MM.1S (cell line): Measurements from ENCODE around the gene SLC3A2.

ENCODE experiments used
- DNase-seq: peaks from one replicate; pipeline ENCODE4 v3.0.0-alpha.2; 2015
- H2AFZ ChIP-seq: fragments of 300-600 bp; sonication (generic); 2 replicates; pipeline ENCODE4 v1.6.0; 2016; ENCODE audit warnings: antibody characterized with exemption, low read length
- H3F3A ChIP-seq: fragments of 300-600 bp; sonication (generic); 2 replicates; pipeline ENCODE4 v1.6.1; 2016; ENCODE audit warnings: mild to moderate bottlenecking, antibody characterized with exemption, low read length, moderate library complexity, mixed read lengths; ENCODE audit not compliant: insufficient read depth
- H3K27ac ChIP-seq: fragments of 300-600 bp; sonication (generic); 2 replicates; pipeline ENCODE4 v1.5.1; 2016; ENCODE audit warnings: mild to moderate bottlenecking, low read length
- H3K27me3 ChIP-seq: fragments of 300-600 bp; sonication (generic); replicated peaks from 2 replicates; pipeline ENCODE4 v1.6.0; 2016; ENCODE audit warnings: low read length; ENCODE audit not compliant: insufficient read depth
- H3K36me3 ChIP-seq: fragments of 300-600 bp; sonication (generic); replicated peaks from 2 replicates; pipeline ENCODE4 v1.6.1; 2016; ENCODE audit warnings: mild to moderate bottlenecking, low read length, mixed read lengths; ENCODE audit not compliant: insufficient read depth
- H3K4me1 ChIP-seq: fragments of 300-600 bp; sonication (generic); 2 replicates; pipeline ENCODE4 v1.6.1; 2016; ENCODE audit warnings: low read length, mixed read lengths
- H3K4me2 ChIP-seq: fragments of 300-600 bp; sonication (generic); 2 replicates; pipeline ENCODE4 v1.6.0; 2016; ENCODE audit warnings: low read depth, low read length
- H3K4me3 ChIP-seq: fragments of 300-600 bp; sonication (generic); 2 replicates; pipeline ENCODE4 v1.5.1; 2016; ENCODE audit warnings: low read length, mixed read lengths
- H3K79me2 ChIP-seq: fragments of 300-600 bp; sonication (generic); 2 replicates; pipeline ENCODE4 v1.6.1; 2016; ENCODE audit warnings: mixed run types, low read length, mixed read lengths
- H3K9ac ChIP-seq: fragments of 300-600 bp; sonication (generic); 2 replicates; pipeline ENCODE4 v1.6.1; 2016; ENCODE audit warnings: low read length, mixed read lengths
- H3K9me2 ChIP-seq: fragments of 300-600 bp; sonication (generic); replicated peaks from 2 replicates; pipeline ENCODE4 v1.6.1; 2016; ENCODE audit warnings: mild to moderate bottlenecking, low read length, mixed read lengths; ENCODE audit not compliant: insufficient read depth
- H3K9me3 ChIP-seq: fragments of 300-600 bp; sonication (generic); replicated peaks from 2 replicates; pipeline ENCODE4 v1.6.1; 2016; ENCODE audit warnings: mild to moderate bottlenecking, low read length, mixed read lengths; ENCODE audit not compliant: insufficient read depth
- H4K20me1 ChIP-seq: fragments of 300-600 bp; sonication (generic); 2 replicates; pipeline ENCODE4 v1.6.1; 2016; ENCODE audit warnings: mild to moderate bottlenecking, low read length, moderate library complexity, mixed read lengths; ENCODE audit not compliant: insufficient read depth
- EZH2 ChIP-seq: fragments of 300-600 bp; sonication (generic); optimal IDR thresholded peaks from 2 replicates; pipeline ENCODE3; 2017; ENCODE audit warnings: low read depth, mild to moderate bottlenecking, antibody characterized with exemption, low read length, mixed read lengths
- EZH2phosphoT487 ChIP-seq: fragments of 300-600 bp; sonication (generic); IDR thresholded peaks from 2 replicates; pipeline ENCODE4 v1.6.1; 2018; ENCODE audit warnings: antibody characterized with exemption, low read length
- TF ChIP-seq, protein P1 (sequence below): fragments of 300-600 bp; sonication (generic); IDR thresholded peaks from 2 replicates; pipeline ENCODE4 v1.5.1; 2016; ENCODE audit warnings: antibody characterized with exemption, low read length, mixed read lengths

Gene SLC3A2

DNA sequence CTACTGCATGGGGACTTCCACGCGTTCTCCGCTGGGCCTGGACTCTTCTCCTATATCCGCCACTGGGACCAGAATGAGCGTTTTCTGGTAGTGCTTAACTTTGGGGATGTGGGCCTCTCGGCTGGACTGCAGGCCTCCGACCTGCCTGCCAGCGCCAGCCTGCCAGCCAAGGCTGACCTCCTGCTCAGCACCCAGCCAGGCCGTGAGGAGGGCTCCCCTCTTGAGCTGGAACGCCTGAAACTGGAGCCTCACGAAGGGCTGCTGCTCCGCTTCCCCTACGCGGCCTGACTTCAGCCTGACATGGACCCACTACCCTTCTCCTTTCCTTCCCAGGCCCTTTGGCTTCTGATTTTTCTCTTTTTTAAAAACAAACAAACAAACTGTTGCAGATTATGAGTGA lies 7.7 kb downstream of the SLC3A2 start:
- Histone ChIP-seq H3K27me3 (no peaks in the 10 kb centered on the region), H3K4me3 (no peak overlapping the region), H2AFZ (no peak overlapping the region), H3K9me3 (no peaks in the 10 kb centered on the region), H3K9ac (no peak overlapping the region), H3K4me2 (no peak overlapping the region), H3K9me2 (no peaks in the 10 kb centered on the region), H4K20me1 (peaks cover 25% of the 10 kb centered on the region), H3F3A (peaks cover 53% of the 10 kb centered on the region), H3K4me1 (peaks cover 8% of the 10 kb centered on the region), H3K27ac (no peak overlapping the region), H3K79me2 (peaks cover 36% of the 10 kb centered on the region), H3K36me3 (peaks cover 38% of the 10 kb centered on the region)
- TF ChIP-seq, protein P1, sequence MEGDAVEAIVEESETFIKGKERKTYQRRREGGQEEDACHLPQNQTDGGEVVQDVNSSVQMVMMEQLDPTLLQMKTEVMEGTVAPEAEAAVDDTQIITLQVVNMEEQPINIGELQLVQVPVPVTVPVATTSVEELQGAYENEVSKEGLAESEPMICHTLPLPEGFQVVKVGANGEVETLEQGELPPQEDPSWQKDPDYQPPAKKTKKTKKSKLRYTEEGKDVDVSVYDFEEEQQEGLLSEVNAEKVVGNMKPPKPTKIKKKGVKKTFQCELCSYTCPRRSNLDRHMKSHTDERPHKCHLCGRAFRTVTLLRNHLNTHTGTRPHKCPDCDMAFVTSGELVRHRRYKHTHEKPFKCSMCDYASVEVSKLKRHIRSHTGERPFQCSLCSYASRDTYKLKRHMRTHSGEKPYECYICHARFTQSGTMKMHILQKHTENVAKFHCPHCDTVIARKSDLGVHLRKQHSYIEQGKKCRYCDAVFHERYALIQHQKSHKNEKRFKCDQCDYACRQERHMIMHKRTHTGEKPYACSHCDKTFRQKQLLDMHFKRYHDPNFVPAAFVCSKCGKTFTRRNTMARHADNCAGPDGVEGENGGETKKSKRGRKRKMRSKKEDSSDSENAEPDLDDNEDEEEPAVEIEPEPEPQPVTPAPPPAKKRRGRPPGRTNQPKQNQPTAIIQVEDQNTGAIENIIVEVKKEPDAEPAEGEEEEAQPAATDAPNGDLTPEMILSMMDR, result no peak
- TF ChIP-seq EZH2 (no peak), EZH2phosphoT487 (no peak)
- DNase-seq, result no peak

- Histone ChIP-seq H3K27ac (no peak overlapping the region), H2AFZ (no peak overlapping the region), H3K4me2 (no peak overlapping the region), H4K20me1 (peaks cover 21% of the 10 kb centered on the region), H3K36me3 (peaks cover 31% of the 10 kb centered on the region), H3K27me3 (no peaks in the 10 kb centered on the region), H3K9ac (no peak overlapping the region), H3K4me1 (peaks cover 1% of the 10 kb centered on the region; the same call in 1 of the 2 replicates), H3K4me3 (no peak overlapping the region), H3K9me2 (no peaks in the 10 kb centered on the region), H3K79me2 (peaks cover 29% of the 10 kb centered on the region), H3F3A (peaks cover 48% of the 10 kb centered on the region), H3K9me3 (no peaks in the 10 kb centered on the region)
- TF ChIP-seq EZH2phosphoT487, result no peak
- TF ChIP-seq EZH2, result no peak
- TF ChIP-seq, protein P1, result no peak
- no peak for DNase-seq
These were observed 8.4 kb downstream of the SLC3A2 start for GRCh38 chr11:62889126-62889483.

DNA sequence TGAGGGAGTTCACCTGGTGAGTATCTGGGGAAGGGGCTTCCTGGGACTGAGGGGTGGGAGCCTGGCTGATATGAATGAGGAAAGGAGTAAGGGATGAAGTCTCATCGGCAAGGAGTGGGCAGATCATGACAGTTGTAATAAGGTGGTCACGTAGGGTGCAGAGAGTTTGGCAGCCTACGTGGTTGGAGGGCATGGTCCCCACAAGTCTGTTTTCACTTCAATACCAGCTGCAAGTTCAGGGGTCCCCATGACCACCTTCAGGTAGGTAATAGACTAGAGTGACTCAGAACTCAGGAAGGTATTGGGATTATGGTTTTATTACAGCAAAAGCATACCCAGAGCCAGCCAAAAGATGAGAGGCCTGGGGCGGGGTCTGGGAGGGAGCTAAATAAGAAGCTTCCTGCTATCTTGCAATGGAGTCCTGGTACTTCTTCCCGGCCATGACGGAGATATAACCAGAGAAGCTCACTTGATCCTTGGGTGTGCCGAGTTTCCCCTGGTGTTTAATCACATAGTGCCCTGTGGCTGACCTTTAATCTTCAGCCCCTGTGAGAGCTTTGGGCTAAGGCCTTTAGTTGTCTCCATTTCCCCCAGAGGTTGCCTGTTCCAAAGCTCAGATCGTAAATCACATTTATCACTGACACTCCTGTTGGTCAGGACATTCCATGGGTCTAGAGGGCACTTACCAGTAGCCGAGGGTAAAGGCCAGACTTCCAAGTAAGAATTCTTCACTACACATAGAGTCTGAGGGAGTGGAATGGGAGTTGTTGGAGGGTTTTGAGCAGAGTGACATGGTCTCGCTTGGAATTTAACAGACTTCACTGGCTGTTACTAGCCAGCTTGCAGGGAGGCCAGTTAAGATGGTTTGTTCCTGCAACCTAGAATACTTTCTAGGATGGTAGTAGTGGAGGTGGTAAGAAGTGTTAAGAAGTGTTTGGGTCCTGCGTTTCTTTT lies 9.1 kb downstream of the SLC3A2 start:
- Histone ChIP-seq H4K20me1 (peaks cover 19% of the 10 kb centered on the region), H3K27ac (no peak overlapping the region), H3K79me2 (peaks cover 22% of the 10 kb centered on the region), H2AFZ (no peak overlapping the region), H3K4me2 (no peak overlapping the region), H3K9ac (no peak overlapping the region), H3K4me3 (no peak overlapping the region), H3K9me3 (no peaks in the 10 kb centered on the region), H3K4me1 (no peaks in the 10 kb centered on the region), H3K36me3 (peaks cover 30% of the 10 kb centered on the region), H3K27me3 (no peaks in the 10 kb centered on the region), H3K9me2 (no peaks in the 10 kb centered on the region), H3F3A (peaks cover 44% of the 10 kb centered on the region)
- DNase-seq, result no peak
- TF ChIP-seq, protein P1, result no peak
- TF ChIP-seq EZH2phosphoT487, result no peak
- no peak for TF ChIP-seq EZH2
